Endodermal cell (in vitro differentiated cells): Measurements from ENCODE around the gene CCDC121. TPM values are rescaled to one million over a fixed set of nuclear protein-coding genes. Genes with fewer than 3 reads are reported as not detected.

ENCODE experiments used
- DNase-seq: peaks from one replicate; pipeline ENCODE4 v3.0.0-alpha.2; 2017
- H3K27ac ChIP-seq: 2 replicates; pipeline ENCODE4 v1.5.1; 2013; ENCODE audit warnings: mild to moderate bottlenecking, low read depth, low read length, moderate library complexity
- H3K27me3 ChIP-seq: 2 replicates; pipeline ENCODE4 v1.6.1; 2013; ENCODE audit warnings: mild to moderate bottlenecking, low read length, moderate library complexity; ENCODE audit not compliant: insufficient read depth, control insufficient read depth, poor library complexity, severe bottlenecking
- H3K36me3 ChIP-seq: 2 replicates; pipeline ENCODE4 v1.7.0; 2013; ENCODE audit warnings: mild to moderate bottlenecking, low read length, moderate library complexity; ENCODE audit not compliant: control insufficient read depth, insufficient read depth
- H3K4me1 ChIP-seq: one replicate; pipeline ENCODE4 v1.7.0; 2013; ENCODE audit warnings: low read length; ENCODE audit not compliant: control insufficient read depth, insufficient read depth
- H3K4me3 ChIP-seq: 2 replicates; pipeline ENCODE4 v1.5.1; 2013; ENCODE audit warnings: mild to moderate bottlenecking, low read length, moderate library complexity
- H3K9ac ChIP-seq: 2 replicates; pipeline ENCODE4 v1.6.1; 2013; ENCODE audit warnings: mild to moderate bottlenecking, low read length, moderate library complexity; ENCODE audit not compliant: poor library complexity, severe bottlenecking; ENCODE audit errors: extremely low read depth
- H3K9me3 ChIP-seq: 2 replicates; pipeline ENCODE4 v1.6.1; 2013; ENCODE audit warnings: mild to moderate bottlenecking, low read length, moderate library complexity; ENCODE audit not compliant: control insufficient read depth
- H3K27ac Mint-ChIP-seq: 2 replicates; pipeline ENCODE4 v1.8.0; 2020; ENCODE audit warnings: mixed read lengths
- H3K27me3 Mint-ChIP-seq: 2 replicates; pipeline ENCODE4 v1.8.0; 2021; ENCODE audit warnings: mild to moderate bottlenecking, mixed read lengths; ENCODE audit not compliant: insufficient read depth
- H3K36me3 Mint-ChIP-seq: 2 replicates; pipeline ENCODE4 v1.8.0; 2020; ENCODE audit warnings: low read depth, mixed read lengths
- H3K4me1 Mint-ChIP-seq: 2 replicates; pipeline ENCODE4 v1.8.0; 2020; ENCODE audit warnings: mixed read lengths
- H3K4me3 Mint-ChIP-seq: 2 replicates; pipeline ENCODE4 v1.8.0; 2020; ENCODE audit warnings: mild to moderate bottlenecking, moderate library complexity, mixed read lengths
- H3K9me3 Mint-ChIP-seq: 2 replicates; pipeline ENCODE4 v1.8.0; 2020; ENCODE audit warnings: mild to moderate bottlenecking, mixed read lengths
- WGBS, 2 experiments: methylation state at CpG; one replicate each; pipeline versions ENCODE4 v1.1.5 to v1.1.7; 2013; ENCODE audit warnings: missing lambda C conversion rate in 2 of 2, mixed read lengths in 1 of 2; ENCODE audit not compliant: insufficient coverage in 1 of 2, insufficient read length in 1 of 2; 5-methylcytosine and 5-hydroxymethylcytosine counted together
- total RNA-seq, 2 donors: library from RNA; stranded (reverse); fragmentation: NEBNext Ultra II Directional in 1 of 2; extraction: Animal tissue kit (Norgen Biotek cat#: 25700) in 1 of 2; gene quantifications; 2 replicates in 1 of 2; 3 replicates in 1 of 2; pipeline ENCODE4 v1.2.1, GENCODE V29; 2021
- TF ChIP-seq, protein P1 (sequence below): fragments of 200-600 bp; sonication (generic); conservative IDR thresholded peaks from 2 replicates; pipeline ENCODE4 v1.5.0; 2021; ENCODE audit warnings: antibody characterized with exemption, mild to moderate bottlenecking

Gene CCDC121
- total RNA-seq, 2 donors from 2014 or later = 4.6 to 5.3 TPM

DNA sequence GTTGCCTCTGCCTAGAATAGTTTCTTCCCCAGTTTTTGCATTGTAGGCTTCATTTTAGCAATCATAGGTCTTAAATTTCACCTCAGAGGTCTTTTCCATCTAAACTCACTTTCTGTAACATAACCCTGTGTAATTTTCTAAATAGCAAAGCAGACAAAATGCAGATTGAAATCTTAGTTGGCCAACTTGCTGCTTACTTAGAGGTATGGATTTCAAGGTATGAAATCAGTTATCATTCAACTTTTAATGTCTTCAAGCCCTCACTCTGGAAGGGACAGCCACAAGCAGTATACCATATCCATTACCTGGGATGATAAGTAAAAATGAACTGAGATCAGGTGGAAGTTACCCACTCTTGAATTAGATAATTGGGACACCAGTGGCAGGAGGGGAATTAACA lies 3.9 kb downstream of the CCDC121 start:
- no peaks in the 10 kb centered on the region for H3K27me3 Mint-ChIP-seq
- H3K27ac Mint-ChIP-seq = no peak overlapping the region
- peaks cover 28% of the 10 kb centered on the region for H3K36me3 Mint-ChIP-seq
- no peaks in the 10 kb centered on the region for H3K9me3 Mint-ChIP-seq
- Histone ChIP-seq H3K9me3 (no peaks in the 10 kb centered on the region), H3K4me1 (no peaks in the 10 kb centered on the region), H3K4me3 (no peak overlapping the region), H3K27me3 (no peaks in the 10 kb centered on the region), H3K9ac (no peak overlapping the region), H3K27ac (no peak overlapping the region), H3K36me3 (peaks cover 48% of the 10 kb centered on the region)
- H3K4me3 Mint-ChIP-seq = no peak overlapping the region
- TF ChIP-seq, protein P1, sequence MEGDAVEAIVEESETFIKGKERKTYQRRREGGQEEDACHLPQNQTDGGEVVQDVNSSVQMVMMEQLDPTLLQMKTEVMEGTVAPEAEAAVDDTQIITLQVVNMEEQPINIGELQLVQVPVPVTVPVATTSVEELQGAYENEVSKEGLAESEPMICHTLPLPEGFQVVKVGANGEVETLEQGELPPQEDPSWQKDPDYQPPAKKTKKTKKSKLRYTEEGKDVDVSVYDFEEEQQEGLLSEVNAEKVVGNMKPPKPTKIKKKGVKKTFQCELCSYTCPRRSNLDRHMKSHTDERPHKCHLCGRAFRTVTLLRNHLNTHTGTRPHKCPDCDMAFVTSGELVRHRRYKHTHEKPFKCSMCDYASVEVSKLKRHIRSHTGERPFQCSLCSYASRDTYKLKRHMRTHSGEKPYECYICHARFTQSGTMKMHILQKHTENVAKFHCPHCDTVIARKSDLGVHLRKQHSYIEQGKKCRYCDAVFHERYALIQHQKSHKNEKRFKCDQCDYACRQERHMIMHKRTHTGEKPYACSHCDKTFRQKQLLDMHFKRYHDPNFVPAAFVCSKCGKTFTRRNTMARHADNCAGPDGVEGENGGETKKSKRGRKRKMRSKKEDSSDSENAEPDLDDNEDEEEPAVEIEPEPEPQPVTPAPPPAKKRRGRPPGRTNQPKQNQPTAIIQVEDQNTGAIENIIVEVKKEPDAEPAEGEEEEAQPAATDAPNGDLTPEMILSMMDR = no peak
- no peak for DNase-seq
- peaks cover 11% of the 10 kb centered on the region for H3K4me1 Mint-ChIP-seq

DNA sequence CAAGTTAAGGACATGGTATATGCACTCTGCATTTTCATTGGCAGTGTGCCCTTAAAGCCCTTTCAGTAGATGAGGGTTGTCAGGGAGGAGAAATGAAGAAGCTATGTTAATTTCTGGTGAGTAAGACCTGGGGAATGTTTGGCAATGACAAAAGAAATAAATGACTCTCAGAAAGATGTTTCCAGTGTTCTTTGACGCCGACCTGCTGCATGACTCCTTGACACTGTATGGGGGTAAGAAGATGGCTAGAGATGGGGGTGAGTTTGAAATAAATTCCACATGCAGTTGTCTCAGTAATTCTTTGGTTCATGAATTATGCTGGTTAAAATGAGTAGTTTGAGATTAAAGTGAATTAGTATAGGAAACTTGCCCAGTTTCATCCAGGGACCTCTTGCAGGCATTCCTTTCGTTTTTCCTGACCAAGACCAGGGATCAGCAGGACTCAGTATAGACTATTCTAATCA lies 5.9 kb downstream of the CCDC121 start:
- Histone ChIP-seq H3K9ac (no peak overlapping the region), H3K27ac (no peak overlapping the region), H3K9me3 (no peaks in the 10 kb centered on the region), H3K4me1 (no peaks in the 10 kb centered on the region), H3K4me3 (no peak overlapping the region), H3K27me3 (no peaks in the 10 kb centered on the region), H3K36me3 (peaks cover 59% of the 10 kb centered on the region)
- H3K27me3 Mint-ChIP-seq = no peaks in the 10 kb centered on the region
- no peak overlapping the region for H3K4me3 Mint-ChIP-seq
- H3K36me3 Mint-ChIP-seq = peaks cover 41% of the 10 kb centered on the region
- peak overlapping the region; percentile 62 for H3K27ac Mint-ChIP-seq
- no peaks in the 10 kb centered on the region for H3K9me3 Mint-ChIP-seq
- TF ChIP-seq, protein P1 = no peak
- WGBS, 2 experiments = 50 to 76% methylated on average over 2 to 3 of the region's 3 CpGs
- DNase-seq = no peak
- H3K4me1 Mint-ChIP-seq = peaks cover 1% of the 10 kb centered on the region

DNA sequence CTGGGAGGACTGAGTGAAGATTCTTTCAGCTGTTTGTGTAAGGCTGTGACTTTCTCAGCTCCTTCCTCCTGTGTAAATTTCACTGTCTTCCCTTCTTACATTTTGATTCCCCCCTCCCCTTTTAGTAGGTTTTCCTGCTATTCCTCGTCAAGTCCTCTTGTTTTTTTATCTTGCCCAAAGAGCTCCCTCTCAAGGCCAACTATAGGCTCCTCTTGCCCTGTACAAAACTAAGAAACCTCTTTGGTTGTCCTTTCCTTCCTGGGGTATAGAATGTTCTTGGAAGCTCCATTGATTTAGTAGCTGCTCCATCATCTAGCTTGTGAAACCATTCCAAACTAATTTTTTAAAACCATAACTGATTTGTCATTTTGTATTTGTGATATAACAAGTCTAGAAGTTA lies 7.3 kb downstream of the CCDC121 start:
- H3K36me3 Mint-ChIP-seq = peaks cover 55% of the 10 kb centered on the region
- TF ChIP-seq, protein P1 = peak; percentile 63
- H3K27me3 Mint-ChIP-seq = no peaks in the 10 kb centered on the region
- Histone ChIP-seq H3K4me1 (no peaks in the 10 kb centered on the region), H3K27ac (no peak overlapping the region), H3K4me3 (no peak overlapping the region), H3K9me3 (no peaks in the 10 kb centered on the region), H3K27me3 (no peaks in the 10 kb centered on the region), H3K36me3 (peaks cover 74% of the 10 kb centered on the region), H3K9ac (no peak overlapping the region)
- no peak overlapping the region for H3K4me3 Mint-ChIP-seq
- 79% methylated on average over 1 of the region's 1 CpG; no CpG with 5 or more reads in 1 of the 2 experiments for WGBS, 2 experiments
- H3K27ac Mint-ChIP-seq = no peak overlapping the region
- H3K9me3 Mint-ChIP-seq = no peaks in the 10 kb centered on the region
- H3K4me1 Mint-ChIP-seq = no peaks in the 10 kb centered on the region
- no peak for DNase-seq
